ENCODE results near the gene SLC26A9. TPM values are rescaled to one million over a fixed set of nuclear protein-coding genes. Genes with fewer than 3 reads are reported as not detected.

Gene SLC26A9
- total and polyA plus RNA-seq, 2 experiments from 2014 or later = 1.0 to 4.0 TPM

GRCh38 chr1:205972491-205973168, 29.4 kb upstream of the SLC26A9 start:
- H3K36me3 ChIP-seq = no peaks in the 10 kb centered on the region
- peak overlapping the region; percentile 14 for H3K27ac ChIP-seq
- H3K4me3 ChIP-seq = no peak overlapping the region
- peak in 1 of 2 donors; percentile 21 for DNase-seq (ENCODE audit: low read depth in 1 of 2, low spot score in 1 of 2)
- TF ChIP-seq CTCF (IDR thresholded peaks at IDR 0.05; ENCODE audit: low read depth, low read length) = no peak
- no peaks in the 10 kb centered on the region for H3K27me3 ChIP-seq
- peaks cover 10% of the 10 kb centered on the region for H3K4me1 ChIP-seq (ENCODE audit: low read depth)
- no peaks in the 10 kb centered on the region for H3K9me3 ChIP-seq (ENCODE audit: low read depth)

- Histone ChIP-seq H3K27me3 (no peaks in the 10 kb centered on the region), H3K9me3 (ENCODE audit: low read depth) (no peaks in the 10 kb centered on the region), H3K4me3 (no peak overlapping the region), H3K27ac (peak overlapping the region; percentile 14), H3K4me1 (ENCODE audit: low read depth) (peaks cover 8% of the 10 kb centered on the region), H3K36me3 (no peaks in the 10 kb centered on the region)
- TF ChIP-seq CTCF (IDR thresholded peaks at IDR 0.05; ENCODE audit: low read depth, low read length) = no peak
- no peak for DNase-seq (ENCODE audit: low read depth in 1 of 2, low spot score in 1 of 2)
Observed at GRCh38 chr1:205972081-205972480, 28.8 kb upstream of the SLC26A9 start.

GRCh38 chr1:205971082-205971481, 27.8 kb upstream of the SLC26A9 start:
- Histone ChIP-seq H3K27ac (no peak overlapping the region), H3K9me3 (ENCODE audit: low read depth) (no peaks in the 10 kb centered on the region), H3K4me1 (ENCODE audit: low read depth) (no peaks in the 10 kb centered on the region), H3K4me3 (no peak overlapping the region), H3K36me3 (no peaks in the 10 kb centered on the region), H3K27me3 (no peaks in the 10 kb centered on the region)
- TF ChIP-seq CTCF (IDR thresholded peaks at IDR 0.05; ENCODE audit: low read depth, low read length) = no peak
- no peak for DNase-seq (ENCODE audit: low read depth in 1 of 2, low spot score in 1 of 2)

GRCh38 chr1:205970486-205970885, 27.2 kb upstream of the SLC26A9 start:
- Histone ChIP-seq H3K4me1 (ENCODE audit: low read depth) (no peaks in the 10 kb centered on the region), H3K27ac (no peak overlapping the region), H3K9me3 (ENCODE audit: low read depth) (no peaks in the 10 kb centered on the region), H3K36me3 (no peaks in the 10 kb centered on the region), H3K27me3 (no peaks in the 10 kb centered on the region), H3K4me3 (no peak overlapping the region)
- TF ChIP-seq CTCF (IDR thresholded peaks at IDR 0.05; ENCODE audit: low read depth, low read length) = no peak
- DNase-seq (ENCODE audit: low read depth in 1 of 2, low spot score in 1 of 2) = no peak

- no peaks in the 10 kb centered on the region for H3K36me3 ChIP-seq
- no peak overlapping the region for H3K27ac ChIP-seq
- H3K9me3 ChIP-seq (ENCODE audit: low read depth) = no peaks in the 10 kb centered on the region
- H3K4me3 ChIP-seq = no peak overlapping the region
- no peaks in the 10 kb centered on the region for H3K27me3 ChIP-seq
- H3K4me1 ChIP-seq (ENCODE audit: low read depth) = no peaks in the 10 kb centered on the region
- DNase-seq (ENCODE audit: low read depth in 1 of 2, low spot score in 1 of 2) = no peak
- no peak for TF ChIP-seq CTCF (IDR thresholded peaks at IDR 0.05; ENCODE audit: low read depth, low read length)
Observed at GRCh38 chr1:205969229-205969628, 26.0 kb upstream of the SLC26A9 start.

Data from cardiac muscle cell (in vitro differentiated cells and primary cell).